HAP-1 (cell line): ENCODE measurements around the gene DCLK1.

Source experiments
- DNase-seq, 2 experiments: peaks; one replicate each; pipeline ENCODE4 v3.0.0-alpha.2; 2016 to 2020; ENCODE audit warnings: low spot score in 2 of 2
- H3K27me3 ChIP-seq: fragments of 250-450 bp; sonication (Bioruptor Pico); 2 replicates; pipeline ENCODE4 v1.5.1; 2020; ENCODE audit warnings: low read depth, mild to moderate bottlenecking, moderate library complexity
- H3K36me3 ChIP-seq: fragments of 250-450 bp; sonication (Bioruptor Pico); replicated peaks from 2 replicates; pipeline ENCODE4 v1.5.1; 2020; ENCODE audit warnings: mild to moderate bottlenecking
- H3K4me1 ChIP-seq: fragments of 250-450 bp; sonication (Bioruptor Pico); 2 replicates; pipeline ENCODE4 v1.5.1; 2020; ENCODE audit warnings: mild to moderate bottlenecking
- H3K4me3 ChIP-seq: fragments of 250-450 bp; sonication (Bioruptor Pico); 2 replicates; pipeline ENCODE4 v1.5.1; 2020; ENCODE audit warnings: mild to moderate bottlenecking, moderate library complexity
- H3K9me3 ChIP-seq: fragments of 250-450 bp; sonication (Bioruptor Pico); 2 replicates; pipeline ENCODE4 v1.5.1; 2020; ENCODE audit warnings: mild to moderate bottlenecking, moderate library complexity
- in situ Hi-C: fragments of 300-500 bp; cut with MboI; formaldehyde crosslinking; loops from 3 replicates; pipeline ENCODE4 v1.14.3; 2020; ENCODE audit warnings: low sequenced_read_pairs, inconsistent platforms, mixed read lengths

The DCLK1 gene

GRCh38 chr13:35887115-35887666 is 244.0 kb downstream of the DCLK1 start:
- Histone ChIP-seq H3K9me3 (no peaks in the 10 kb centered on the region), H3K4me1 (peaks cover 15% of the 10 kb centered on the region), H3K36me3 (no peaks in the 10 kb centered on the region), H3K27me3 (no peaks in the 10 kb centered on the region), H3K4me3 (no peak overlapping the region)
- in situ Hi-C loops: no loop called here
- DNase-seq: no peak

- in situ Hi-C loops: no loop called here
- DNase-seq: no peak
- Histone ChIP-seq H3K27me3 (no peaks in the 10 kb centered on the region), H3K36me3 (no peaks in the 10 kb centered on the region), H3K9me3 (no peaks in the 10 kb centered on the region), H3K4me1 (peaks cover 15% of the 10 kb centered on the region), H3K4me3 (no peak overlapping the region)
Measured at GRCh38 chr13:35886332-35887114, 244.7 kb downstream of the DCLK1 start.

GRCh38 chr13:35884211-35884760 is 246.9 kb downstream of the DCLK1 start:
- DNase-seq: peak in 1 of 2 experiments; percentile 73
- H3K4me3 ChIP-seq: no peak overlapping the region
- H3K4me1 ChIP-seq: peaks cover 15% of the 10 kb centered on the region
- in situ Hi-C loops: no loop called here
- no peaks in the 10 kb centered on the region for H3K9me3 ChIP-seq
- no peaks in the 10 kb centered on the region for H3K27me3 ChIP-seq
- H3K36me3 ChIP-seq: no peaks in the 10 kb centered on the region

DNA sequence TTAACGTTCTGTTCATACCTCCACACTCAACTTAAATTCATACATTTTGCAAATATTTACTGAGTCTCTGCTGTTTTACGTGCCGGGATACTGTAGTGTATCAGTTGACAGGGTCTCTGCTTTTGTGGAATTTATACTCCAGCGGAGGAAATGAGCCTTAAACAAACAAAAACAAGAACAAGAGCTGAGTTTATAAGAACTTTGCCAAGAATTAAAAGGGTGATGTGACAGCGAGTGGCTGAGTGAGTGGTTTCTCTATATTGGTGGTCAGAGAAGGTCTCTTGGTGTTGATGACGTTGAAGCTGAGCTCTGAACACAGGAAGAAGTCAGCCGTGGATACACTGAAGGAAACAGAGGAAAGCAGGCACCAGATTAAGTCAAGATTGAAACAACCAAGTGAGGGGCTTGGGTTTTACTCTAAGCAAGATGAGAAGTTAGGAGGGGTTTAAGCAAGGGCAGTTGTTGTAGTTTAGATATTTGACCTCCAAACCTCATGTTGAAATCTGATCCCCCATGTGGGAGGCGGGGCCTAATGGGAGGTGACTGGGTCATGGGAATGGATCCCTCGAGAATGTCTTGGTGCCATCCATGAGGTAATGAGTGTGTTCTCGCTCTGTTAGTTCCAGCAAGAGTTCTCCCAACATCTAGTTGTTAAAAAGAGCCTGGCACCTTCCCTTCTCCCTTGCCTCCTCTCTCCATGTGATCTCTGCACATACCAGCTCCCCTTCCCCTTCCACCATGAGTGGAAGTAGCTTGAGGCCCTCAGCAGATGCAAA is 248.3 kb downstream of the DCLK1 start:
- Histone ChIP-seq H3K36me3 (no peaks in the 10 kb centered on the region), H3K9me3 (no peaks in the 10 kb centered on the region), H3K4me3 (no peak overlapping the region), H3K4me1 (peaks cover 15% of the 10 kb centered on the region), H3K27me3 (no peaks in the 10 kb centered on the region)
- in situ Hi-C loops: no loop called here
- no peak for DNase-seq

DNA sequence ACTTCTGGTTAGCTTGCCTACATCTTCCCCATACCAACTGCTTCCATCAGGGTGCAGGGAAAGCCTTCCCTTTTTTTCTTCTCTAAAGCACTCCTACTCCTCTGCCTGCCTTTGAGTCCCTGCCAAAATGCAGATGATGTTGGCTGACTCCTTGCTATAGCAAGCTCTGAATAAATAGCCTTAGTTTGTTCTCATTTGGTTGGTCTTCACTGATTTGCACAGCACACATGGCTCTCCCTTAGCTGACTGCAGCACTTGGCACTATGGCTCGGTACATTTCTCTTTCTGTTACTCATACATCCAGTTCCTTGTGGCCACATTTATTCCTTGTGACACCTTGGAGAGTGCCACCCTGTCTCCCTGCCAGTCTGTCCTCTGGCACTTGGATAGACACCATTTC is 249.8 kb downstream of the DCLK1 start:
- Histone ChIP-seq H3K27me3 (no peaks in the 10 kb centered on the region), H3K4me3 (no peak overlapping the region), H3K36me3 (no peaks in the 10 kb centered on the region), H3K4me1 (peaks cover 15% of the 10 kb centered on the region), H3K9me3 (no peaks in the 10 kb centered on the region)
- DNase-seq: no peak
- in situ Hi-C loops: no loop called here

GRCh38 chr13:35879111-35879510 is 252.1 kb downstream of the DCLK1 start:
- DNase-seq: no peak

GRCh38 chr13:35876601-35877000 is 254.6 kb downstream of the DCLK1 start:
- no peak for DNase-seq
- Histone ChIP-seq H3K4me3 (no peak overlapping the region), H3K36me3 (no peaks in the 10 kb centered on the region), H3K4me1 (no peaks in the 10 kb centered on the region), H3K27me3 (no peaks in the 10 kb centered on the region), H3K9me3 (no peaks in the 10 kb centered on the region)
- in situ Hi-C loops: no loop called here

More at GRCh38 chr13:35879111-35879510, 252.1 kb downstream of the DCLK1 start:
- in situ Hi-C loops: no loop called here
- Histone ChIP-seq H3K4me1 (peaks cover 9% of the 10 kb centered on the region), H3K27me3 (no peaks in the 10 kb centered on the region), H3K9me3 (no peaks in the 10 kb centered on the region), H3K36me3 (no peaks in the 10 kb centered on the region), H3K4me3 (no peak overlapping the region)

DNA sequence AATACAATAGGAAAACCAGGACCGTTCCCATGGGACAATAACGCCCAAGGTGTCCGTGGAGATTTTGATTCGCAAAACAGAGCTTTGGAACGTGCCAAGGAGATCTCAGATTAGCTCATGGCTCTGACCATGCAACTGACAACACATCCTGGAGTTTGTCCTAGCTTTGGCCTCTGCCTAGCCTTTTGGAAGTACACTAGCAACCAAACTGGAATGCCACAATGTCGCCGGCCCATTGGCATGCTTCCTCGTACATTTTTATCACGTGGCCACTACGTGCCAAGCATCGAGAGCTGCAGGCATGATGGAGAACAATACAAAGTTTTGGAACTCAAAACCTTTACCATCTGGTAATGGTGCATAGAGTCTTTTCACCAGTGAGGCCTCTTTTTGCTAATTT is 256.5 kb downstream of the DCLK1 start:
- H3K4me1 ChIP-seq: no peaks in the 10 kb centered on the region
- no peaks in the 10 kb centered on the region for H3K9me3 ChIP-seq
- H3K4me3 ChIP-seq: no peak overlapping the region
- H3K27me3 ChIP-seq: no peaks in the 10 kb centered on the region
- in situ Hi-C loops: no loop called here
- no peak for DNase-seq
- no peaks in the 10 kb centered on the region for H3K36me3 ChIP-seq

- no peaks in the 10 kb centered on the region for H3K36me3 ChIP-seq
- in situ Hi-C loops: no loop called here
- DNase-seq: no peak
- no peaks in the 10 kb centered on the region for H3K4me1 ChIP-seq
- no peak overlapping the region for H3K4me3 ChIP-seq
- no peaks in the 10 kb centered on the region for H3K9me3 ChIP-seq
- H3K27me3 ChIP-seq: no peaks in the 10 kb centered on the region
Measured at GRCh38 chr13:35872369-35872768, 258.8 kb downstream of the DCLK1 start.

DNA sequence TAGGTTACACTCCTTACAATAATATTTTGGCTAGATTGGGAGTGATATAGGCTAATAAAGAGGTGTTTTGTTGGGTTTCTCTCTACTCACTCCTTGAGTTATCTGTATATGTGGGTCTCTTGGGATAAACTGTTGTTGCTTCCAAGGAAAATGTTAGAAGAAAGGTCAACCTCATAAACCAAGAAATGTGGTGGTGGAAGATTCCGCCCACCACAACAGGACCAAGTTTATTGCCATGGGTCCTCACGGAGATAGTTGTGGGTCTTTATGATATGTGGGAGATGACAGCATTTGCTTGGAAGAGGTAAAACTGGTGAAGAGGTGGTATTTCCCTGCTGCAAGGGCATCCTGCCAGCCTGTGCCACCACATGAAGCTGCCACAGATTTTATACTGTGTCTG is 259.6 kb downstream of the DCLK1 start:
- no peaks in the 10 kb centered on the region for H3K4me1 ChIP-seq
- H3K27me3 ChIP-seq: no peaks in the 10 kb centered on the region
- no peaks in the 10 kb centered on the region for H3K36me3 ChIP-seq
- no peaks in the 10 kb centered on the region for H3K9me3 ChIP-seq
- in situ Hi-C loops: no loop called here
- DNase-seq: no peak
- no peak overlapping the region for H3K4me3 ChIP-seq

DNA sequence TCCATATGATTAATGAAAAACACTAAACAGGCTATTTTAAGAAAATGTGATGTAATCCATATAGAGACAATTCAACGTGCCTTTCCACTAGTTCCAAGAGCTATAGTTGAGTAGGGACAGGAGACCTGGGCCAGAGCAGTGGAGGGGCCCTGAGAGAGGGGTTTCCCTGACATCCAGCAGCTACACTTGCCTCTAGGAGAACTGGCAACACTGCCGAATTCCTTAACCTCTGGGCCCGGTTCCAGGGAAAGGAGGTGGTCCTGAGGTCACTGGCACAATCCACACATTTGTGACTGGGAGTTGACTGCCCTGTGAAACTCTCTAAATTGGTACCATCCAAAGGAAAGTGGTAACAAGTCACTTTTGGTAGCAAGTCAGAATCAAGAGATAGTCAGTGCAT is 264.4 kb downstream of the DCLK1 start:
- H3K36me3 ChIP-seq: no peaks in the 10 kb centered on the region; the same call in 1 of the 2 replicates
- in situ Hi-C loops: no loop called here
- no peaks in the 10 kb centered on the region for H3K9me3 ChIP-seq
- no peak for DNase-seq
- no peaks in the 10 kb centered on the region for H3K27me3 ChIP-seq
- H3K4me3 ChIP-seq: no peak overlapping the region
- H3K4me1 ChIP-seq: no peaks in the 10 kb centered on the region

DNA sequence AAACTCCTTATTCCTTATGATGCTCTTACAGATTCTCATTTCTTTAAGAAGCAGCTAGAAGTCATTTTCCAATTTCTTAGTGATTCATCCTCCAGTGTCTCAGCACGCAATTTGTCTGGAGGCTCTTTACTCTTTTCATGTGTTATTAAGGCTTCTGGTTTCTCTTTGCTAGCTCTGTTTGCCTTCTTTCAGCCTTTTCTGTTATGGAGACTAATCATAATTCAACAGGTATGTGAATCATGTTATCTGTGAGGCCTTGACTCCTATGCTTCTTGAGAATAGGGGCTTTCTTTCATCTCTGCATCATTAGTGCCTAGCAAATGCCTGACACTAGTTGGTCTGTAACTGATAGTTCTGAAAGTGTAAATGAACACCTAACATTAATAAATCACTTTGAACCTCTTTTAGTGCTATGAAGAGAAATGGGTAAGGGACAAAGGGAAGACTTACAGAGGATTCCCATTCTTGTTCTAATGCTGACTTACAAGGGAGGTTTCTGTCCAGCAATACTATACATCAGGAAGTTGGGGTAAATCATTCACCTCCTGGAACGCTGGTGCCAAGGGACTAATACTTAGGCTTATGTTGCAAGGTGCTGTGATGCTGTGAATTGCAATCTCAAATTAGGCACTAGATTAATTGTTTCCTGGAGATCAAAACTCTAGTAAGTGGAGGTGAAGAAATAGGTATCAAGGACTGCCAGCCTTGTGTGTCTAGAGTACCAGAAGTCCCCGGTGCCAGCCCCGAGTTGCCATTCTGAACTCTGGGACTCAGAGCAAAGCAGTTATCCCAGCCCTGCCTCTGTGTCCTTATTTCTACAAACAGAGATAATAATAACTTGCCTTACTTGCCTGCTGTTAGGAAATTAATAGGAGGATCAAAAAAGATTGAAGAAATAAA is 265.6 kb downstream of the DCLK1 start:
- no peaks in the 10 kb centered on the region for H3K4me1 ChIP-seq
- no peaks in the 10 kb centered on the region; the same call in 1 of the 2 replicates for H3K36me3 ChIP-seq
- DNase-seq: no peak
- H3K27me3 ChIP-seq: no peaks in the 10 kb centered on the region
- no peaks in the 10 kb centered on the region for H3K9me3 ChIP-seq
- no peak overlapping the region for H3K4me3 ChIP-seq
- in situ Hi-C loops: no loop called here

DNA sequence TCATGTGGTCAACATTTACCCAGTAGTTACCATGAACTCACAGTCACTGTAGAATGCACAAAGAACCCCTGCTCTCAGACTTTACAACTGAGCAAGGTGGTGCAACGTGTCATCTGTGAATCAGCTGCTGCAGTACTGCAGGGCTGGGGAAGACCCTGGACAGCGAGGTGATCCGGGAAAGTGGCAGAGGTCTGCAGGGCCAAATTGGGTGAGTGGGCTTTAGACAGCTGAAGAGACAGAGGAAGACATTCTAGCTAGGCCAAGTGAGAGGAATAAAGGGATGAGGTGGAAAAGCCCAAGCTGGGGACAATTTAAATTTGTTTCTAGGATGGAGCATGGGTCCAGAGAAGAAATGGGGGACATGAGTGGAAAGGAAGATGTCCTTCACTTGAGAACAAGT is 270.5 kb downstream of the DCLK1 start:
- Histone ChIP-seq H3K9me3 (no peaks in the 10 kb centered on the region), H3K27me3 (no peaks in the 10 kb centered on the region), H3K36me3 (no peaks in the 10 kb centered on the region; the same call in 1 of the 2 replicates), H3K4me3 (no peak overlapping the region), H3K4me1 (peaks cover 10% of the 10 kb centered on the region)
- DNase-seq: no peak
- in situ Hi-C loops: no loop called here
